AG09319 (cell line): ENCODE data around the gene MFAP2.

ENCODE experiments used
- DNase-seq: peaks from one replicate; pipeline ENCODE4 v3.0.0-alpha.2; 2010; ENCODE audit warnings: low read depth; ENCODE audit errors: extremely low read depth
- CTCF ChIP-seq: IDR thresholded peaks from 2 replicates; pipeline ENCODE4 v1.5.1; 2011; ENCODE audit warnings: low read depth, mild to moderate bottlenecking, inconsistent platforms, low read length, moderate library complexity

The MFAP2 gene

DNA sequence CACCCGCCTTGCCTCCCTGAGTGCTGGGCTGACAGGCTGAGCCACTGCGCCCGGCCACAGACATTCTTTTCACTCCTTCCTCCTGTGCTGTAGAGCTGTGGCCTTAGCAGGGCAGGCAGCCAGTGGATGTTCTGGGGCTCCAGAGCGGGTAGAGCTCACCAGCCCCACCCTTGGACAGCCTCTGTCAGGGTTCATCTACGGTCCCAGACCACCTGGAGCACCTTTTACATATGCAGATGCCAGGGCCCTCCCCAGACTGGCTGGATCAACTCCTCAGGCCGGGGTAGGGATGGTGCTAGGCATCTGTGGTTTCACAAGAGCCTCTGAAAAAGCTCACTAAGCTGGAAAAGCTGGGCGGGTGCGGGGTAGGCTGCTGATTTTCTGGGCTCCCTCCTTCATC lies 26.7 kb upstream of the MFAP2 start:
- TF ChIP-seq CTCF: no peak
- DNase-seq: no peak

DNA sequence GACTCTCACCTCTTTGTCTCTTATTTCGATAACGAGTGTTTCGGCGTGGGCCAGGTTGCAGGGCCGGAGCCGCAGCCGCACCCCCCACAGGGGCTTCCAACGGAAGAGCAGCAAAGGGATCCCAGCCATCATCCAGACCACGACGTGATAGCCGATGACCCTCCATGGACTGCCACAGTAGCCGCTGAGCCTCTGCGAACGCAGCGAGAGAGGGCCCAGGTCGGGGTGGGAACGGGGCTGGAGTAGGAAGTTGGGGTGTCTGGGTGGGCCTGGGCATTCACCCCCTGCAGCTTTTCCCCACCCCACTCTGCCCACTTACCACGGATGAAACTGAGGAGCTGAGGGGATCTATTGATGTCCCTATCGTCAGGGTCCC lies 24.9 kb upstream of the MFAP2 start:
- TF ChIP-seq CTCF: no peak

GRCh38 chr1:17004466-17005364 lies 24.3 kb upstream of the MFAP2 start:
- TF ChIP-seq CTCF: no peak; the same call in none of the 2 replicates
- no peak for DNase-seq

More for the DNA sequence above, 24.9 kb upstream of the MFAP2 start:
- DNase-seq: no peak

DNA sequence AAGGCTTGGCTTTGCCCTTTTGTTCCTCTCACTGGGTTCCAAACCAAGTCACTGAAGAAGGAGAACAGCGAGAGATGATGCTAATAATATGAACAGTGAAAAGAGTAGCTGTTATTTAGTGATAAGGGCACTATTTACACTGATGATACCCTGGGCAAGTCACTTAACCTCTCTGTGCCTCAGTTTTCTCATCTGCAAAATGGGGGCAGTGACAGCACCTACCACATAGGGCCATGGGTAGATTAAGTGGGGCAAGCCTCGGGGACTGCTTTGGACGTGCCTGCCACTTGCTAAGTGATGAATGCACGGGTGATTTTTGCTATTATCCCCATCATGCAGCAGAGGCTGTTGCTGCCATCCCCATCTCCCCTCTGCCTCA lies 22.1 kb upstream of the MFAP2 start:
- no peak for TF ChIP-seq CTCF
- no peak for DNase-seq

DNA sequence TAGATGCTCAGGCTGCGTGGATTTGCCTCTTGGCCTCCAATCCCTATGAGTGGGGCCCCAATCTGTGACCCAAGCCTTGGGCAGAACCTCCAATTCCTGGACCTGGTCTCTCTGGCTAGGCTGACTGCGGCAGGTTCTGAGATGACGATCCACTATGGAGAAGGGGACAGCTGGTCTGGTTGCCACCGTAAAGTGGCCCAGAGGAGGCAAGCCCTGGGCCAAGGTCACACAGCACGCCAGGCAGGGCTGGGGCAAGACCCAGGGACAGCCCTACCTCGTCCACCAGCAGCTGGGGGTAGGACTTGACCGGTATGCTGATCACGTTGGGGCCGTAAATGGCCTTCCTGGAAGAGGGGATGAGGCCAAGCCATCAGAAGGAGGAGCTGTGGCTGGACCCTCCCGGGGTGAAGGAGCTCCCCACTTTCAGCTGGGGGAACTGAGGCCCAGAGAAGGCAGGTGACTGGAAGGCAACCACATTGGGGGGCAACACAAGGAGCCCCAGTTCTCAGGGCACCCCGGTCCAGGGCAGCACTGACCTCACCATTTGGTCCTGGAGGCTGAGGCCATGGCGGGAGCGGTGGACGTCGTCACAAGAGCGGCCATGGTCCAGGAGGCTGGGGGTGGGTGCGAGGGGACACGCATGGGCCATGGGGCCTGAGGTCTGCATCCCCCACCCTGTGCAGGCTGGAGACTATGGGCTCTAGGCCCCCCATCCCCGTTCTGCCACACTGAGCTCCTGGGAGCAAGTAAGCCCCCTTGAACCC lies 21.5 kb upstream of the MFAP2 start:
- DNase-seq: no peak
- TF ChIP-seq CTCF: no peak

DNA sequence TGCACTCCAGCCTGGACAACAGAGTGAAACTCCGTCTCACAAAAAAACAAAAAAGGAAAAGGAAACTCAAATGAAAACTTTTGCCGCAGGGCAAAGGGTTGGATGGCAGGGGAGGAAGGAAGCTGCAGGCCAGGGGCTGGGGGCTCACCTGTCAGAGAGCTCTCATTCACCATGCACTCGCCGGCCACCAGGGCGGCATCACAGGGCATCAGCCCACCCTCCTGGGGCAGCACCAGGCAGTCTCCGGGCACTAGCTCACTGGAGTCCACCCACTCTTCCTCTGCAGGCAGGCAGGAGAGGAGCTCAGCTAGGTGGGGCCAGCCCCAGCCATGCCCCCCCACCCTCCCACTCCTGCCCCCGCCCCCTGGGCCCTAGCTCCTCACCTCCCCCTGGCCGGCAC lies 19.4 kb upstream of the MFAP2 start:
- no peak for DNase-seq
- TF ChIP-seq CTCF: no peak

DNA sequence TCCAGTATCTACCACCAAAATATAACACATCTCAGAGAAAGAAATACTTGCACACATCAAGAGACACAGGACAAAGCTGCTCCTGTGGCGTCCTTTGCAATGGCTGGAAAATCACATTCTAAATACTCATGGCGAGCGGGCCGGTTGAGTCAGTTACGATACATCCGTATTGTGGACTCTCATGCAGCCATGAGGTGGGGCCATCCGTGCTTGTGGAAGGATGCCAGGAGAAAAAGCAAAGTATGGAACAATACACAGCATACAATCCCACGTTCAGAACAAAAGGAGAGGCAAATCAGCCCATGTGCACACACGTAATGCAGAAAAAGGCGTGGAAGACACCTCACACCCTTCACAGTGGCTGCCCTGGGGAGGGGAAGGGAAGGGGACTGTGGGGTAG lies 18.2 kb upstream of the MFAP2 start:
- TF ChIP-seq CTCF: no peak
- DNase-seq: no peak
